GM12875 (cell line): ENCODE data around the gene MBOAT1.

Source experiments
- H3K4me3 ChIP-seq: one replicate; pipeline ENCODE4 v1.5.1; 2011; ENCODE audit warnings: low read depth, low read length, control low read depth
- CTCF ChIP-seq: IDR thresholded peaks from 2 replicates; pipeline ENCODE4 v1.5.1; 2011; ENCODE audit warnings: low read depth, mild to moderate bottlenecking, control low read depth, inconsistent platforms, low read length, moderate library complexity, borderline replicate concordance; ENCODE audit not compliant: insufficient read depth

Gene MBOAT1

GRCh38 chr6:20238688-20239587 lies 26.7 kb upstream of the MBOAT1 start:
- no peak for TF ChIP-seq CTCF
- H3K4me3 ChIP-seq: no peak overlapping the region

- TF ChIP-seq CTCF: no peak
- H3K4me3 ChIP-seq: no peak overlapping the region
Observed at GRCh38 chr6:20237677-20238460, 25.6 kb upstream of the MBOAT1 start.

GRCh38 chr6:20236909-20237600 lies 24.8 kb upstream of the MBOAT1 start:
- TF ChIP-seq CTCF: no peak
- no peak overlapping the region for H3K4me3 ChIP-seq

- TF ChIP-seq CTCF: no peak
- H3K4me3 ChIP-seq: no peak overlapping the region
Observed at GRCh38 chr6:20236344-20236743, 24.1 kb upstream of the MBOAT1 start.

- TF ChIP-seq CTCF: no peak
Observed at GRCh38 chr6:20235041-20235440, 22.8 kb upstream of the MBOAT1 start.

GRCh38 chr6:20234136-20234535 lies 21.9 kb upstream of the MBOAT1 start:
- TF ChIP-seq CTCF: no peak
- H3K4me3 ChIP-seq: no peak overlapping the region

More at GRCh38 chr6:20235041-20235440, 22.8 kb upstream of the MBOAT1 start:
- H3K4me3 ChIP-seq: no peak overlapping the region
